GM13976 (cell line): ENCODE measurements around the gene MAP3K7CL.

ENCODE experiments used
- DNase-seq: peaks from one replicate; pipeline ENCODE4 v3.0.0; 2012; ENCODE audit warnings: low spot score
- CTCF ChIP-seq: IDR thresholded peaks from 2 replicates; pipeline ENCODE4 v1.5.1; 2012; ENCODE audit warnings: borderline replicate concordance, mild to moderate bottlenecking; ENCODE audit not compliant: insufficient read depth; ENCODE audit errors: extremely low read depth, missing control alignments, control extremely low read depth
- in situ Hi-C: fragments of 300-500 bp; cut with MboI; formaldehyde crosslinking; loops from one replicate; pipeline ENCODE4 v1.12.0; 2022; ENCODE audit warnings: low sequenced_read_pairs, mixed read lengths, inconsistent platforms; ENCODE audit not compliant: unreplicated experiment

MAP3K7CL gene

GRCh38 chr21:29181799-29182470, 51.5 kb downstream of the MAP3K7CL start:
- in situ Hi-C loops, result no loop called here
- TF ChIP-seq CTCF, result no peak
- DNase-seq, result peak; percentile 39

DNA sequence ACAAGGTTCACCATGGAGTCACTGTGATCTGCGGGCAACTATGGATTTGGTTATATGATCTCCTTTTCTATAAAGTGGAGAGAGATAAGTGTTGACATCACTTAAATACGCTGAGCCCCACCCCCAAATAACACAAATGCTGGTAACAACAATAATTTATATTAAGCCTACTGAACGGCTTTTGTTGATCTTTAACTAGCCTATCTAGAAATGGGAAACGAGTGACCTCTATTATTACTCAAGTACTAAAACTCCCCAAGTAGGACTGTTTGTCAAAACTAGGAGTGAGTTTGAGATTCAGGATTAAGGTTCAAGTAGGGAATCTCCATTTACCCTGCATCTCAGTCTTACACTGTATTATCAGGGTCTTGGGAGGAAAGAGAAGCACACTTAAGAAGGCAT, 52.2 kb downstream of the MAP3K7CL start:
- no peak for TF ChIP-seq CTCF
- no peak for DNase-seq
- in situ Hi-C loops, result no loop called here

GRCh38 chr21:29184037-29184436, 53.6 kb downstream of the MAP3K7CL start:
- in situ Hi-C loops, result no loop called here
- TF ChIP-seq CTCF, result no peak
- no peak for DNase-seq

- in situ Hi-C loops, result no loop called here
- no peak for DNase-seq
- TF ChIP-seq CTCF, result no peak
These were observed 54.7 kb downstream of the MAP3K7CL start for GRCh38 chr21:29185172-29185571.

DNA sequence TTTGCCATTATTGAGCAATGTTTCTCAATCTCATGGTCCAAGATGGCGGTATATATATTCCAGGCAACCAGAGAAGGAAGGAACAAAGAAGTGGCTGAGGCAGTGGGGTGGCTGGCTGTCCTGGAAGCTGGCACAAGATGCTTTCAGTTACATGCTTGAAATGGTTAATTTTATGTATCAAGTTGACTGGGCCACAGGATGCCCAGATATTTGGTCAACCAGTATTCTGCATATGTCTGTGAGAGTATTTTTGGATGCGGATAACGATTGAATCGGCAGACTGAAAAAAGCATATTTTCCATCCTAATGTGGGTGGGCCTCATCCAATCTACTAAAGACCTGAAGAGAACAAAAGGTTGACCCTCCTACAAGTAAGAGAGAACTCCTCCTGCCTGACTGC, 55.2 kb downstream of the MAP3K7CL start:
- no peak for TF ChIP-seq CTCF
- in situ Hi-C loops, result no loop called here
- DNase-seq, result no peak

DNA sequence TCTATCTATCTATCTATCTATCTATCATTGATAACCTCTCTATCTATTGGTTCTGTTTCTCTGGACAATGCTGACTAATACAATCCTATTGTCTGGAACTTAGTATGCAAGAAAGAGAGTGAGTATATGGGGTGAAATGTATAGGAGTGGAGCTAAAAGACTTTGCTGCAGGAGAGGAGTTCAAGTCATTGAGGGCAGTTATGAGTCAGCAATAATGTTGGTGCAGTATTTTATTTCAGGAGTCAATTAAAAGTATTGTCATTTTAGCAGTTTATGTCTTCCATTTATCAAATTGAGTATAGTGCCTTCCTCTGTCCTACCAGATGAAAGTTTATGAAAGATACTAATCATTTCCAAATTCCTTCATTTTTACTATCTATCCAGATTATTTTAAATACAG, 55.8 kb downstream of the MAP3K7CL start:
- in situ Hi-C loops, result no loop called here
- no peak for DNase-seq
- no peak for TF ChIP-seq CTCF
